ENCODE results near the gene NSD2.
"Not testable (repeated sequence)": the region's sequence is repeated elsewhere in the genome, so short reads cannot be mapped to it uniquely, and the experiment has no call there.

NSD2 gene

GRCh38 chr4:2008671-2008920, 137.4 kb downstream of the NSD2 start:
- no peak for DNase-seq

- peak; percentile 98 for DNase-seq
Measured at GRCh38 chr4:2008921-2009650, 137.9 kb downstream of the NSD2 start, which contains the start of gene NELFA. Gene NELFA (minus strand): TSS chr4:2008974. CDS start chr4:2008959, 15 bp downstream.

DNA sequence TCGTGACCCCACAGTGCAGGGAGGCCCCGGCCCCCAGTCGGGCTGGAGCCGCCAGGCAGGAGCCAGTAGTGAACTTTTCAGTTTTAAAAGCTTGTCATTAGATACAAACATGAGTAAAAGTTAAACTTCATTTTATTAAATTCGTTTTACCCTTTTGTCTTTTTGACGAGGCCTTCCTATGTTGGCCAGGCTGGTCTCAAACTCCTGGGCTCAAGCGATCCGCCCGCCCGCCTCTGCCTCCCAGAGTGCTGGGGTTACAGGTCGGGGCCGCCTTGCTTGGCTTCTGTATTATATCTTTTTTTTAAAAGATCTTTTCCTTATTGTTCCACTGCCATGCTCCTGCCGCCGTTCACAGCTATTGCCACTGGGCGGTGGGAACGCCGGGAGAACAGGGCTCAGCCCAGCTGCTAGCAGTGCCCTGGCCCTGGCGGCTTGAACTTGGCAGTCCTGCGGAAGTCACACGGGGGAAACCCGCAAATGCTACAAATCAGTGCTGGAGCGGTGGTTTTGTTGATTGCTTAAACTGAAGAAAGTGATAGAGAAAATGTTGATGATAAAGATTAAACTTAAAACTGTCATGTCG, 138.5 kb downstream of the NSD2 start:
- peak; percentile 79 for DNase-seq

DNA sequence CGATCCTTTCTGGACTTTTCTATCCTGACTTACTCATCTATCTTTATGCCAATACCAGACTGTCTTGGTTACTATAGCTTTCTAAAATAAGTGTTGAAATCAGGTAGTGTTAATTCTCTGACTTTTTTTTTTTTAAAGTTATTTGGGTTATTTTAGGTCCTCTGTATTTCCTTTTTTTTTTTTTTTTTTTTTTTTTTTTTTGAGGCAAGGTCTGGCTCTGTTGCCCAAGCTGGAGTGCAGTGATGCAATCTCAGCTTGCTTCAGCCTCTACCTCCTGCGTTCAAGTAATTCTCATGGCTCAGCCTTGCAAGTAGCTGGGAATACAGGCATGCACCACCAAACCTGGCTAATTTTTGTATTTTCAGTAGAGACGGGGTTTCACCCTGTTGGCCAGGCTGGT, 140.4 kb downstream of the NSD2 start:
- no peak for DNase-seq

- no peak for DNase-seq
Measured at GRCh38 chr4:2015008-2015407, 143.8 kb downstream of the NSD2 start.

- DNase-seq = not testable (repeated sequence)
Measured at GRCh38 chr4:2021358-2022018, 150.3 kb downstream of the NSD2 start.

DNA sequence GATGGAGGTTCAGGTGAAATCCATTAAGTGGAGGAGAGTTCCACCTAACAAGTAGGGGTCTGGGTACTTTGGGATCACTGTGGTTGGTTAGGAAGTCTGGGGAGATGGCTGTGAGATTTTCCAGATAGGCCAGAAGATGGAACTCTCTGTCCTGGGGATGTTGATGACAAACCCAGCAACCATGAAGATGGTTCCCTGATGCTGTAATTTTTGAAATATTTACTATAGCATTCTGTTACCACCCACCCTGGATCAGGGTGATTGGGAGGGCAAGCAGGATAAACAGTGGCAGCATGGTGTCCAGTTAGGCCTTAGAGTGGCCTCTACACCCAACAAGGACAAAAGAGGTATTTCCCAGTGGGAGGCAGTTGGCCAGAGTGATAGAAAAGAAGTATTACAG, 153.5 kb downstream of the NSD2 start:
- DNase-seq = no peak

DNA sequence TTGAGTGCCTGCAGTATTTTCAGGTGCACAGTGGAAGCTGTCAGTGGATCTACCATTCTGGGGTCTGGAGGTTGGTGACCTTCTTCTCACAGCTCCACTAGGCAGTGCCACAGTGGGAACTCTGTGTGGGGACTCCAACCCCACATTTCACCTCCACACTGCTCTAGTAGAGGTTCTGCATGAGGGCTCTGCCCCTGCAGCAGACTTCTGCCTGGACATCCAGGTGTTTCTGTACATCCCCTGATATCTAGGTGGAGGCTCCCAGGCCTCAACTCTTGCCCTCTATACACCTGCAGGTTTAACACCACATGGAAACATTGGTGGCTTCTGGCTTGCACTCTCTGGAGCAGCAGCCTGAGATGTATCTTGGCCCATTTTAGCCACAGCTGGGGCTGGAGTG, 154.6 kb downstream of the NSD2 start:
- DNase-seq = no peak

DNA sequence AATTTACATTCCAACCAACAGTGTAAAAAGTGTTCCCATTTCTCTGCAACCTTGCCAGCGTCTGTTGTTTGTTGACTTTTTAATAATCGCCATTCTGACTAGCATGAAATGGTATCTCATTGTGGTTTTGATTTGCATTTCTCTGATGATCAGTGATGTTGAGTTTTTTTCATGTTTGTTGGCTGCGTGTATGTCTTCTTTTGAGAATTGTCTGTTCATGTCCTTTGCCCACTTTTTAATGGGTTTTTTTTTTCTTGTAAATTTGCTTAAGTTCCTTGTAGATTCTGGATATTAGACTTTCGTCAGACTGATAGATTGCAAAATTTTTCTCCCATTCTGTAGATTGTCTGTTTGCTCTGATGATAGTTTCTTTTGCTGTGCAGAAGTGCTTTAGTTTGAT, 155.9 kb downstream of the NSD2 start:
- DNase-seq = not testable (repeated sequence)

GRCh38 chr4:2031161-2031560, 160.0 kb downstream of the NSD2 start:
- not testable (repeated sequence) for DNase-seq
